CD4-positive, alpha-beta T cell (primary cell): Measurements from ENCODE around the gene MPHOSPH10. TPM values are rescaled to one million over a fixed set of nuclear protein-coding genes. Genes with fewer than 3 reads are reported as not detected.

Experiments used
- ATAC-seq: fragments of 200-7000 bp; cut with Tn5 transposase; one replicate; pipeline ENCODE4 v1.10.0; 2022; ENCODE audit warnings: mild to moderate bottlenecking; ENCODE audit not compliant: poor library complexity
- CTCF ChIA-PET: fragments of 350-600 bp; sonication (Branson Sonifier 250); formaldehyde crosslinking; loops from one replicate; lab custom pipeline; 2021; ENCODE audit warnings: antibody characterized with exemption, inconsistent platforms; lab: Charles Lee
- POLR2A ChIA-PET: fragments of 350-600 bp; sonication (Branson Sonifier 250); formaldehyde crosslinking; loops from one replicate; lab custom pipeline; 2021; ENCODE audit warnings: antibody characterized with exemption, inconsistent platforms; lab: Charles Lee
- DNase-seq, 14 experiments: peaks; one replicate each; pipeline ENCODE4 v3.0.0-alpha.2; 2013 to 2020; ENCODE audit warnings: mixed read lengths in 2 of 14
- H3K27ac ChIP-seq, 2 donors: one replicate each; pipeline versions ENCODE4 v1.5.1 to v1.7.0; 2013; ENCODE audit warnings: low read length in 2 of 2, low read depth in 1 of 2, mild to moderate bottlenecking in 1 of 2
- H3K27me3 ChIP-seq, 2 experiments: 1 replicate in 1 of 2; 2 replicates in 1 of 2; pipeline versions ENCODE4 v1.6.1 to v1.7.0; 2013; ENCODE audit warnings: low read length in 2 of 2, control low read depth in 1 of 2, mild to moderate bottlenecking in 1 of 2, moderate library complexity in 1 of 2; ENCODE audit not compliant: insufficient read depth in 2 of 2, control insufficient read depth in 1 of 2
- H3K36me3 ChIP-seq: one replicate; pipeline ENCODE4 v1.6.1; 2013; ENCODE audit warnings: low read length, control low read depth; ENCODE audit not compliant: insufficient read depth
- H3K4me1 ChIP-seq: one replicate; pipeline ENCODE4 v1.6.1; 2013; ENCODE audit warnings: low read length, control low read depth; ENCODE audit not compliant: insufficient read depth
- H3K4me3 ChIP-seq: one replicate; pipeline ENCODE4 v1.5.1; 2013; ENCODE audit warnings: mild to moderate bottlenecking, low read length, moderate library complexity
- H3K9me3 ChIP-seq, 2 experiments: 1 replicate in 1 of 2; 2 replicates in 1 of 2; pipeline versions ENCODE4 v1.6.1 to v1.7.0; 2013; ENCODE audit warnings: low read length in 2 of 2, mild to moderate bottlenecking in 2 of 2, control low read depth in 1 of 2, moderate library complexity in 1 of 2; ENCODE audit not compliant: control insufficient read depth in 1 of 2, insufficient read depth in 1 of 2
- H3K27ac Mint-ChIP-seq: one replicate; pipeline ENCODE4 v1.8.0; 2020; ENCODE audit warnings: mixed read lengths
- H3K27me3 Mint-ChIP-seq: one replicate; pipeline ENCODE4 v1.8.0; 2021; ENCODE audit warnings: mixed read lengths
- H3K36me3 Mint-ChIP-seq: one replicate; pipeline ENCODE4 v1.8.0; 2021; ENCODE audit warnings: low read depth, mixed read lengths
- H3K4me1 Mint-ChIP-seq: one replicate; pipeline ENCODE4 v1.8.0; 2021; ENCODE audit warnings: low read depth, mixed read lengths
- H3K4me3 Mint-ChIP-seq: one replicate; pipeline ENCODE4 v1.8.0; 2020; ENCODE audit warnings: mild to moderate bottlenecking, mixed read lengths
- H3K9me3 Mint-ChIP-seq: one replicate; pipeline ENCODE4 v1.8.0; 2020; ENCODE audit warnings: mixed read lengths
- CTCF ChIP-seq: fragments of 200-600 bp; IDR thresholded peaks from one replicate; pipeline ENCODE4 v1.8.0; 2022; ENCODE audit warnings: antibody characterized with exemption, mild to moderate bottlenecking
- intact Hi-C, 2 experiments: fragments of 100-400 bp; cut with DNase I in 1 of 2; cut with micrococcal nuclease in 1 of 2; formaldehyde crosslinking; loops; one replicate each; pipeline versions ENCODE4 v1.15.1 to v1.9.0; 2023 to 2025; cut with DNase I, micrococcal nuclease
- total RNA-seq, 174 experiments: library from RNA in 2 of 174; stranded (reverse) in 2 of 174; gene quantifications; one replicate each; pipeline ENCODE4 v1.2.3 and lab custom pipeline; 2021 to 2026

MPHOSPH10 gene
- total RNA-seq, 2 experiments from 2014 or later: 36.7 to 38.2 TPM

- H3K9me3 Mint-ChIP-seq: no peaks in the 10 kb centered on the region
- Histone ChIP-seq H3K27me3 (no peaks in the 10 kb centered on the region), H3K27ac (no peak overlapping the region), H3K9me3 (no peaks in the 10 kb centered on the region), H3K4me1 (no peaks in the 10 kb centered on the region), H3K4me3 (no peak overlapping the region), H3K36me3 (peaks cover 72% of the 10 kb centered on the region)
- no peaks in the 10 kb centered on the region for H3K27me3 Mint-ChIP-seq
- intact Hi-C loops: no loop called here
- H3K4me3 Mint-ChIP-seq: no peak overlapping the region
- ChIA-PET POLR2A (no interaction called here), CTCF (no interaction called here)
- H3K27ac Mint-ChIP-seq: no peak overlapping the region
- ATAC-seq (no peak), DNase-seq (no peak)
- H3K36me3 Mint-ChIP-seq: peaks cover 76% of the 10 kb centered on the region
- TF ChIP-seq CTCF: no peak
- no peaks in the 10 kb centered on the region for H3K4me1 Mint-ChIP-seq
These were observed 18.2 kb downstream of the MPHOSPH10 start for GRCh38 chr2:71148506-71149063.

- peak overlapping the region; percentile 57 for H3K27ac Mint-ChIP-seq
- Histone ChIP-seq H3K27ac (no peak overlapping the region), H3K4me3 (no peak overlapping the region), H3K4me1 (no peaks in the 10 kb centered on the region), H3K36me3 (peaks cover 56% of the 10 kb centered on the region), H3K9me3 (no peaks in the 10 kb centered on the region), H3K27me3 (no peaks in the 10 kb centered on the region)
- POLR2A ChIA-PET: interaction anchor here (1.1 kb wide), 1 partner anchor 83 kb away, joined by 3 read pairs; no protein-coding TSS in a partner anchor
- H3K36me3 Mint-ChIP-seq: peaks cover 60% of the 10 kb centered on the region
- no peaks in the 10 kb centered on the region for H3K27me3 Mint-ChIP-seq
- H3K4me3 Mint-ChIP-seq: no peak overlapping the region
- ATAC-seq: no peak
- DNase-seq: no peak
- CTCF ChIA-PET: no interaction called here
- no peak for TF ChIP-seq CTCF
- intact Hi-C loops: no loop called here
- H3K9me3 Mint-ChIP-seq: no peaks in the 10 kb centered on the region
- H3K4me1 Mint-ChIP-seq: no peaks in the 10 kb centered on the region
These were observed 19.8 kb downstream of the MPHOSPH10 start for GRCh38 chr2:71150082-71150816.

GRCh38 chr2:71151620-71152019, 21.2 kb downstream of the MPHOSPH10 start:
- H3K4me1 Mint-ChIP-seq: no peaks in the 10 kb centered on the region
- H3K9me3 ChIP-seq: no peaks in the 10 kb centered on the region
- ChIA-PET CTCF (no interaction called here), POLR2A (no interaction called here)
- no peak for TF ChIP-seq CTCF
- no peaks in the 10 kb centered on the region for H3K4me1 ChIP-seq
- no peak overlapping the region for H3K27ac Mint-ChIP-seq
- peaks cover 4% of the 10 kb centered on the region for H3K27me3 Mint-ChIP-seq
- no peak overlapping the region for H3K4me3 Mint-ChIP-seq
- H3K36me3 Mint-ChIP-seq: peaks cover 46% of the 10 kb centered on the region
- H3K27ac ChIP-seq: no peak overlapping the region
- DNase-seq (no peak), ATAC-seq (no peak)
- intact Hi-C loops: no loop called here
- no peak overlapping the region for H3K4me3 ChIP-seq
- peaks cover 44% of the 10 kb centered on the region for H3K36me3 ChIP-seq
- H3K27me3 ChIP-seq: no peaks in the 10 kb centered on the region
- H3K9me3 Mint-ChIP-seq: no peaks in the 10 kb centered on the region
